Activated T-cell treated with anti-CD3 and anti-CD28 coated beads for 4 hours (primary cell): Measurements from ENCODE around the gene EFHD1.
"Not testable (repeated sequence)": the region's sequence is repeated elsewhere in the genome, so short reads cannot be mapped to it uniquely, and the experiment has no call there.

Experiments
- DNase-seq: peaks from one replicate; pipeline ENCODE4 v3.0.0-alpha.2; 2020

EFHD1 gene

GRCh38 chr2:232622563-232622962 lies 10.8 kb upstream of the EFHD1 start:
- no peak for DNase-seq

- no peak for DNase-seq
Observed at GRCh38 chr2:232623768-232624765, 9.3 kb upstream of the EFHD1 start.

DNA sequence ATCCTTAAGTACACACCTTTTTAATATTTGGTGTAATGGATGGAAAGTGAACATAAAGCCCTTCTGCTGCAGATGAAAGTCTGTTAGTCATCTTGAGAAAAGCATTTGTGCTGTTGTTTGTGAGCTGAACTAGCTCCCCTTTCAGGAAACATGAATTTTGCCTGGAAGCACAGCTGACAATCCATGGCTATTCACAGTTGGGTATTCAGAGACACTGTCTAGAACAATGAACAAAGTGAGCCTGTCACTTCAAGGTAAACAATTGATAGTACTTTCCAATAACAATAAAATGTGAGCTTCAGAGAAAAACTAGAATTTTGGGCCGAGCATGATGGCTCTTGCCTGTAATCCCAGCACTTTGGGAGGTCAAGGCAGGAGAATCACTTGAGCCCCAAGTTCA lies 6.8 kb upstream of the EFHD1 start:
- DNase-seq: no peak

DNA sequence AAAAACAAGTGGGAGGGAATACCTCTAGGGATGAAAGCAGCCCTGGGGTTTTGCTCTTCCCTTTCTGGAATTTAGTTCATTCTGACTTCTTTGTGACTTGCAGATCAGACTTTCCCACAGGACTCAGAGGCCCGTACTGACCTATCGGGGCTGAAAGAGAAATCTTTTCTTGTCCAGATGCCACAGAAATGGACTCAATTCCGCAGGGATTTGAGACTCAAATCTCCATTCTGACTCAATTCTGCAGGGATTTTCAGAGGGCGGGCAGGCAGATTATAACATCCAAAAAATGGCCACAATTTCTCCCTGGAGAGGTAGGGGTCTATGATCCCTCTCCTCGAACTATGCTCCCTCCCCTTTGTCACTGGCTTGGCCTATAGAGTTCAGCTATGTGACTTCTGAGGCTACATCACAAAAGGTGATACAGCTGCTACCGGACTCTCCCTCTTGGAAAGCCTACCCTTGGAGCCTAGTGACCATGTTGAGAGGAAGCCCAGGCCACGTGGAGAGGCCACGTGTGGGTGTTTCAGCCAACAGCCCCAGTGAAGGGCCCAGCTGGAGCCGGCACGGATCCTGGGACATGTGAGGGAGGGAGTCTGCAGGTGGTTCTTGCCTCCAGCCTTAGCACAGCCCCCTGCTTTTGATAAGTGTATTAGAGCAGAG lies 4.8 kb upstream of the EFHD1 start:
- DNase-seq: no peak

DNA sequence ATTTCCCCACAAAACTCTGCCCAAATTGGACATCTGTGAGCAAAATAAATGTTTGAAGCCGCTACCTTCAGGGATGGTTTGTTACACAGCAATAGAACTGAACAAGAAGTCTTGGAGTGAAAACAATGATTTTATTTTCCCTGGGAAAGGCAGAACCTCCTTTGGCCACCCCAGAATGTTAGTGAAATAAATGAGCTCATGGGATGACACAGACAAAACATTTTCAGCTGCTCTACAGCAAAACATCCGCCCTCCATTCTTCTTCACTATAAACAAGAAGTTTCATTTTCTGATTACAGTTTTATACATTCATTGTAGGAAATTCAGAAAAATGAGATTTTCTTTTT lies 4.3 kb upstream of the EFHD1 start:
- DNase-seq: no peak

- no peak for DNase-seq
Observed at GRCh38 chr2:232632229-232632903, 1.0 kb upstream of the EFHD1 start.

- no peak for DNase-seq
Observed at GRCh38 chr2:232632904-232633412, 446 bp upstream of the EFHD1 start.

DNA sequence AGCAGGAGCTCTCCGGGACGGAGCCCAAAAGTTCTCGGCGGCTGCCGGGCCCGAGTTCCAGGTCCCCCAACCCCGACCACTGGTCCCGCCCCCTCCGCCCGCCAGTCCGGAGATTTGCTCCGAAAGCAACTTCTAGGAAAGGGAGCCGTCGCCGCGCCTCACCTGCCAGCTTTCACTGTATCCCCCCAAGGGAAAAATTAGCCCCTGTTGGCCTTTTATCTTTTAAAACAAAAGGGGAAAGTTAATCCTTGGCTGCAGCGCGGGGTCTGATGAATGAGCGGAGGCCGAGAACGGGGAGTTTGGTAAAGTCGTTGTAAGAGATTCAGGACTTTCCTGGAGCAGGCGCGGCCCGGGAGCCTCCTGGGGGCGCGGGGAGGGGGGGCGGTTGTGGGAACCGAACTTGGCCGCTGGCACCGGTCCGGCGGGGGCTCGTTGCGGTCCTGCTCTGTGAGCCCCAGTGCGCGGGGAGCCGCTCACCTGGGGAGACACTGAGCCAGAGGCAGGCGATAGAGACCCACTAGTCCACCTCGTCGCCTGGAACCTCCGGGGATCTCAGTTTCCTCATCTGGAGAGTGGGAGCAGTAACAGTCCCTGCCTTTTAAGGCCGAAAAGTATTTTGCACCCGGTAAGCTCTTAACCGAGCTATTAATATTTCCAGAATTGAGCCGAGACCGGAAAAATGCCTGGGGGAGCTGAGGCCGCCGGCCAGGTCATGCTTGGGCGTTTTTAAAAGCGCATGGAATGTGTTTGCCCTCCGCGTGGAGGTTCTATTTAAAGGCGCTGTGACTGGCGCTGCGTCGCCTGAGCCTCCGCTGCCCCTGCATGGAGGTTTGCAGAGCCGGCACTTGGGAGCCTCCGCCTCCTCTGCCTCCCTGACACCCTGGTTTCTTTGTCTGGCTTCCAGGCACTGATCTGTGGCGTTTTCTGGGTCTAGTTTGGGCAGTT lies 1.1 kb downstream of the EFHD1 start:
- no peak for DNase-seq

GRCh38 chr2:232635376-232635775 lies 2.0 kb downstream of the EFHD1 start:
- not testable (repeated sequence) for DNase-seq

- DNase-seq: no peak
Observed at GRCh38 chr2:232635820-232636219, 2.4 kb downstream of the EFHD1 start.

- DNase-seq: no peak
Observed at GRCh38 chr2:232636788-232637420, 3.5 kb downstream of the EFHD1 start.

- DNase-seq: no peak
Observed at GRCh38 chr2:232637866-232638583, 4.6 kb downstream of the EFHD1 start.

- no peak for DNase-seq
Observed at GRCh38 chr2:232641153-232641848, 7.9 kb downstream of the EFHD1 start.

GRCh38 chr2:232643147-232643425 lies 9.7 kb downstream of the EFHD1 start:
- DNase-seq: no peak

GRCh38 chr2:232643813-232644347 lies 10.5 kb downstream of the EFHD1 start:
- DNase-seq: no peak

DNA sequence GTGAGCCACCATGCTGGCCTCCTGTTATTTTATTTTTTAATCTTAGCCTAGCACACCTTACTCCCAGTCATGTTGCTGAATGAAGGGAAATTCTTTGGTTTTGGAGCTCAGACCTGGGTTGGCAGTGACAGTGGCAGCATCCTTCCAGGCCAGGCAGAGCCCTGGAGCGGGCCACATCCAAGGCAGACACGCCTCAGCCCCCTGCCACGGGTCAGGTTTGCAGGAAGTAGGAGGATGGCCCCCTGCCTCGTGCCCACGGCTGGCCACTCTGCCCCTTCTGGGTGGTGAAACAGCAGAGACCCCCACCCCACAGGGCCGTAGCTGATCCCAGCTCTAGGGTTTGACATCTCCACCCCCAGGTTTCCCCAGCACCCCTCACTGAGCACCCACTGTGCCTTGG lies 11.7 kb downstream of the EFHD1 start:
- no peak for DNase-seq

GRCh38 chr2:232646726-232647125 lies 13.3 kb downstream of the EFHD1 start:
- no peak for DNase-seq

GRCh38 chr2:232647261-232647660 lies 13.9 kb downstream of the EFHD1 start:
- no peak for DNase-seq

GRCh38 chr2:232649033-232649432 lies 15.6 kb downstream of the EFHD1 start:
- no peak for DNase-seq

GRCh38 chr2:232652505-232652851 lies 19.1 kb downstream of the EFHD1 start:
- DNase-seq: no peak

- DNase-seq: no peak
Observed at GRCh38 chr2:232653441-232653840, 20.0 kb downstream of the EFHD1 start.
